Fibroblast of skin of abdomen (primary cell): ENCODE measurements around the gene SEMA3A.
"Not testable (repeated sequence)": the region's sequence is repeated elsewhere in the genome, so short reads cannot be mapped to it uniquely, and the experiment has no call there.

ENCODE experiments used
- DNase-seq: peaks from one replicate; pipeline ENCODE4 v3.0.0-alpha.2; 2013

The SEMA3A gene

DNA sequence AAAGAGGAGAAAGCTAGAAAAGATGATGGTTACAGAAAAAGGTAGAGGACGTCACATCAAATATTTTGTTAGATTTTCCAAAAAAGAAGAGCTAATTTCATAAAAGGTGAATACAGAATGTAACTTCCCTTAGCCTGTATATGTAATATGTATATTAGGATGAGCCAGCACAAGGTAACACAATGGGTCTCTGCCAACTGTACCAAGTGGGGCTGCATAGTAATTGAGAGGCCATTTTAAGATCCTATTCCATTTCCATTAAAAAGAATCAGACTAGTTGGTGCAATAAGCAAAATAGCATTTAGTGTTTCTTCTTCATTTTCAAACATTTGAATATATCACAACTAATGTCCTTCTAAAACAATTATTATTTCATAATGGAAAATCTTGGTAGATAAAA is 134.6 kb downstream of the SEMA3A start:
- no peak for DNase-seq

DNA sequence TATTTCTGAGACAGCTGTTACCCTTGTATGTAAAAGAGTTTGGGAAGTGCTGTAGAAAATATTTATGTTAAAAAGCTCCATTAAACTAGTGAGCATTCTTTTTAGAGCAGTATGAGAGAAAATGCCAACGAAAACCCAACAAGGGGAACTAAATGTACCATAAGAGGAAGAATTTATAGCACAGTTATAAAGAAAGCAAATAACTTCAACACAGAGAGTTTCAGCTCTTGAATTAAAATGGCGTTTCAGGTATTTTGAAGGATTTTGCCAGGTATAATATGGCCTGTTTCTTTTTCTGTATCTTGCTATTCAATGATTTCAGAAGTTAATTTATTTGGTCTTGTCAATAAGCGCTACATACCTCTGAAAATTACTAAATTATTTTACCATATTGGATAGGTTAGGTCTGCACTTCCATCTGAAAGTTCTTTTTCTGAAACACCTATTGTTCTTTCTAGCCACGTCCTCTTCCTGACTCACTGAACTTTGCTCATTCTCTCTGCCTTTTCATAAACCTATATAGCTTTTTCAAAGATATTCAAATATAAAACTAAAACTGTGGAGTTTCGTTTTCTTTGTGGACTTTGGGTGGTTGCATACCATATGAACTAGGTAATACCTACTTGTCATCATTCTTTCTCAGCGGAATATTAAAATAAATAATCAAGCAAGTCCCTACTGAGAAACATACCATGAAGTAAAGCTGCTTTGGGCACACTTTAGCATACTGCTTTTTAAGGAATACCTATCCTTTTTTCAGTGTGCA is 136.1 kb downstream of the SEMA3A start:
- peak; percentile 29 for DNase-seq

DNA sequence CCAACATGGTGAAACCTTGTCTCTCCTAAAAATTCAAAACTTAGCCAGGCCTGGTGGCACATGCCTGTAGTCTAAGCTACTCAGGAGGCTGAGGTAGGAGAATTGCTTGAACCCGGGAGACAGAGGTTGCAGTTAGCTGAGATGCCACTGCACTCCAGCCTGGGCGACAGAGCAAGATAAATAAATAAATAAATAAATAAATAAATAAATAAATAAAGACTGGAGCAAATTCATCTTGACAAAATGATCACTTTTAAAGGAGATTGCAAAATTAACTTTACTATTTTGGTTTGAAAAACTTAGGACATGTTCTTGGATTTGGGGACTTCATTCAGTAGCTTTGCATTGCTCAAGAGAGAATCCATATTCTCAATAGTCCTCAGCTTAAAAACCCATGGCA is 137.0 kb downstream of the SEMA3A start:
- no peak for DNase-seq

DNA sequence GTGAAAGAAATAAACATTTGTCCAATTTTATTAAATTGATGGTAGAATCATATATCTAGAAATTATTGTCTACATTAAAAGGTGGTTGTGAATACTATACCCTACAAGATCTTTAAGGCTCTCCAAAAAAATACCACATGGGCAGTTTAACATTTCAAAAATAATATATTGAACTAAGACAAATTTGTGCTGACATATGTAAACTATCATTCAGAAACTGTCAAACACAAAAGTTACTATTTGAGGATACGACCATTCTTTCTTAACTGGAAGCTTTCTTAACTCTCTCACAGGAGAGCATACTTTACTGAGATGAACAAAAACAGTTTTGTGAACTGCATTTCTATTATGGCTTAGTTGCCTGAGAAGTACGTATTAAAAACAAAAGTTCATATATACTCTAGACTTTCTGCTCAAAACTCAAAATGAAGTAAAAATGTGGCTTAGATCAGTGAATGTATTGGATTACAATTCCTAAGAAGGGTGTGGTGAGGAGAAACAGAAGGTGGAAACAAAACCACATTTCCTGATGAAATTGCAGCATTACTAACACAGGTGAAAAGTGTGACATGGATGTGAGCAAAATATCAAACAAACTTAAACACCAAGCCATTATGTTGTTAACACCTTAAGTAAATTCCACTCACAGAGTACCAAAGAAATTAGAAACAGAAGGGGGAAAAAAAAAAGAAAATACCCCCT is 138.5 kb downstream of the SEMA3A start:
- DNase-seq: no peak

DNA sequence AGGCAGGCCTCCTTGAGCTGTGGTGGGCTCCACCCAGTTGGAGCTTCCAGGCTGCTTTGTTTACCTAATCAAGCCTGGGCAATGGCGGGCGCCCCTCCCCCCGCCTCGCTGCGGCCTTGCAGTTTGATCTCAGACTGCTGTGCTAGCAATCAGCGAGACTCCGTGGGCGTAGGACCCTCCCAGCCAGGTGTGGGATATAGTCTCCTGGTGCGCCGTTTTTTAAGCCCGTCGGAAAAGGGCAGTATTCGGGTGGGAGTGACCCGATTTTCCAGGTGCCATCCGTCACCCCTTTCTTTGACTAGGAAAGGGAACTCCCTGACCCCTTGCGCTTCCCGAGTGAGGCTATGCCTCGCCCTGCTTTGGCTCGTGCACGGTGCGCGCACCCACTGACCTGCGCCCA is 139.4 kb downstream of the SEMA3A start:
- not testable (repeated sequence) for DNase-seq

DNA sequence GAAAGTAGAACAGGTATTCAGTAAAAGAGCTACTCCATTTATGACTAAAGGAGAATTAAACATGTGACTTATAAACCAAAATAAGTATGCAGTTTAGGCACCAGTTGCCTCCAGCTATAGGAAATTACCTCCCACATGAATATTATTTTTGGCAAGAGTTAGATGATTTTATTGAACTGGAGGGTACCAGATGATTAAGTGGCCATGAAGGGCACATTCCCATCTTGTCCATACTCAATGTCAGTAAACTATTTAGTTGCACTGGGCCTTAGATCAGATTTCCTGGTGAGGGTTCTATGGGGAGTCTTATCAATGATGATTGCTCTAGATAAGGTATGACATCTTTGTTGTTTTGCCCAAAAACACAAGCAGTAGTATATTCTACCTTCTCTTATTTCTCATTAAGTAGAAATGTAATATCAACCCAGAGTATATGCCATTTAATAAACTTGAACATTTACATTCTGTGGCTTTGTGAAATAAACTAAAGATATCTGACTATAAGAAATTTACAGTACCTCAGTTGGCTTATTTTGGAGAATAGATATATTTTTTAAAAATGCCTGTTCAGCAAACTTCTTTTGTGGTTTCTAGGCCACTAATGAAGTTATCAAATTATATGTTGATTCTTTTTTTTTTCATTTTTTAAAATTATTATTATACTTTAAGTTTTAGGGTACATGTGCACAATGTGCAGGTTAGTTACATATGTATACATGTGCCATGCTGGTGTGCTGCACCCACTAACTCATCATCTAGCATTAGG is 145.3 kb downstream of the SEMA3A start:
- no peak for DNase-seq

DNA sequence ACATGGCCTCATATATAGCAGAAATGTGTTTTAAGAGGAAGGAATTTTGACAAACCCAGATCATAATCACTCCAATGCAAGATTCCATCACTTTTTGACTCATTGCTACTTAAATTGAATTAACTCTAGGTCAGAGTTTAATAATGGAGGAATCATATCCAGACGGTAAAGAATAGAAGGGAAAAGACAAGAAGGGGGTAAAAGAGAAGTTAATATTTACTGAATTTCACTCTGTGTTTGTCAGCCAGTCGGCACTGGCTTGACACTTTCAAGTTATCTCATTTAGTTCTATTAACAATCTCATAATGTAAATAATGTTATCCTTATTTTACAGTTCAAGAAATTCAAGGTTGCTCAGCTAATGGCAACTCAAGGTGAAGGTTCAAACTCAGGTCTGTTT is 147.5 kb downstream of the SEMA3A start:
- DNase-seq: no peak

DNA sequence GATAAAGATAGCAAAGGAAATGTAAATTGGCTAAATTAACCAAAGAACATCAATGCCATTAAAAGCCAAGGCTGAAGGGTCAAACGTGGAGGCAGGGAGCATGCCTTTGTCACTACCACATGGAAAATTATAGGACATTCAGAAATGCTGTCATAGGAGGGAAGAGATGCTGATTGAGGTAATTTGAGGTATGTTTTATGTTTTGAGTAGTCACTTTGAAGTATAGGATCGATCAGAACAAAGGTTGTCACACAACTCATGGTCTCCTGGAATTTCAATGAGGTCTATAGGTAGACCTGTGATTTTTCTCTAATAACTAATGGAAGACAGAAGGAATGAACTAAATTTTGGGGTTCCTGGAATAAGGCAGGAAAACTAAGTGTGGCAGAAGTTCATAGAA is 149.8 kb downstream of the SEMA3A start:
- no peak for DNase-seq

DNA sequence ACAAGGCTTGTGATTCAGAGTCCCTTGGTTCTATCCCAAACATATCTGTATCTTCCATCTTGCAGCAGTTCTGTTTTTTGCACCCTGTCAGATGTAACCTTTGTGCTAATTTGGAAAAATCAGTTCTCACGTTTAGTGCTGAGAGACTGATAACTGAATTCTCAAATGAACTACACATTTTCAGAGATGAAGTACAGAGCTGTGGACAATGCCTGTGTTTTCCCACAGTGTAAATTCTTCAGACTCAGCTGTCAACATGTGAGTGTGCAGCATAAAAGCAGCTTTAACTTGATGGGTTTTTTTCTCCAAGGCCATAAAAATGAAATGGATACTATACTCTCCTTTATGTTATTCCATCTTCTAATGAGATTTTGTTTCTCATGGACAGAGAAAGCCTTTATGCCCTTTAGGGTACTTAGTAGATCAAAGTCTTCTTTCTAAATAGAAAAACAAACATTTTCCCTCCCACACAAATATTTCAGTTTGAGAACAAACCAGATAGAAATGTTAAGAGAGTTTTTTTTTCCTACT is 150.9 kb downstream of the SEMA3A start:
- DNase-seq: no peak

DNA sequence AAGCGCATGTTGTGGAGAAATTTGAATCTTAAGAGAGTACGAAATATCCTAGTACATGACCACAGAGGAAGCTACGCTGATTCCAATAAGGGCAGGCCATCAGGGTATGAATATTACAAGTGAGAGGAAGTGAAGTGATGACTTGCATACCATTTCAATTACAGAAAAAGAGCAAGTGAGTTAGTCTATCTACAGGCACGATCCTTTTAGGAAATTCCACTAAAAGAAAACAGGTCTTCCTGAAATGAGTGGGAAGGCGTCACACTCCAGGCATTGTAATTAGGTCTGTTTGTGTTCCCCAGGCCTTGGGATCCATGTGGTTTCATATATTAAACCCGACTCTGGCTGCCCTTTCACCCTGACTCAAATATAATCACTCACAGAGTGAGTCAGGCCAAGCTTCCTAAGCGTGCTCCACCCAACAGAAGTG is 152.5 kb downstream of the SEMA3A start:
- peak; percentile 78 for DNase-seq

DNA sequence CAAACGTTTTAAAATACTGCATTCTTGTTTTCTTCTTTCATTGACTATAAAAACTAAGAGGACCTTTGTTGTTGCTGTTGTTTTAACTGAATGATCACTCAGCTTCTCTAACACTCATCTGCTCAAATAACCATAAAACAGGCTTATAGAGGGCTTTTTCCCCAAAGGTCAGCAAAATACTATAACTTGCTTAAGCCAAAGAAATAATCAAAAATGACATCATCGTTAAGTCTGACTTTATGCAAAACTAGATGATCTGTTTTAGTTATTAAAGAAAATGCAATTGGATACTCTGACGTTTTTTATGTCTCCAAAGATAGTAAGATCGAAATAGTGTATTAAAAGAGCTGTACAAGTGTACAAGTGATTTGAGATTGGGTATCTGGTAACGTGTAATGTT is 152.9 kb downstream of the SEMA3A start:
- DNase-seq: no peak

DNA sequence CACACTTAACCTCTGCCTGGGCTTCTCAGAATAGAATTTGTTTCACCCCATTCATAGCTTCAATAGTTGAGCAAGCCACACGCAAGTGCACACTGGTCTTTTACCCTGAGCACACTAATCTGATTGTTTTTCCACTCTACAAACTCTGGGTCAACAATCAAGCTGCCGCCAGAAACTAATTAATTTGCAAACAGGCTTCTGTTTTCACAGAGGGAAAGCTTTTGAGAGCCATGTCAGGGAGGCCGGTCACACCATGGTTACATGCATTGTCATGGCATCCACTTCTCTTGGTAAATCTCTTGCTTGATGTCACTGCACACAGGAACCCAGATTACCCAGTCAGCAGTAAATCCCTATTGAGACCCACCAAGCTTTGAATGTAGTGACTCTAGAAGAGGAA is 154.2 kb downstream of the SEMA3A start:
- DNase-seq: no peak

DNA sequence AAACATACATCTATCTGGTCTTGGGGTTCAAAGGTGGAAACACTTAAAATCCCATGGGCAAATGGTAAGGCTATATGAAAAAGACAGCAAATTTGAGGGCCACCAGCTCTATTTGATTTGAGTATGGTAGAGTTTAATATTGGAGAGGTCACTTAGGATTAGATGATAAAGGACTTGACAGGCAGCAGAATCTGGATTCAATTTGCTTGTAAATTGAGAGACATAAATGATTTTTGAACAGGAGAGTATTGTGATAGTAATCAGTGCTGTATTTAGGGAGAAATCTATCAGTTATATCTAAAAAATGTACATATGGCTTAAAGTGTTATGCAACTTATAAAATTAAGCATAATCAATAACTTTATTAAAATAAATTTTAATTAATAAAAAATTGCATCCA is 155.2 kb downstream of the SEMA3A start:
- no peak for DNase-seq

DNA sequence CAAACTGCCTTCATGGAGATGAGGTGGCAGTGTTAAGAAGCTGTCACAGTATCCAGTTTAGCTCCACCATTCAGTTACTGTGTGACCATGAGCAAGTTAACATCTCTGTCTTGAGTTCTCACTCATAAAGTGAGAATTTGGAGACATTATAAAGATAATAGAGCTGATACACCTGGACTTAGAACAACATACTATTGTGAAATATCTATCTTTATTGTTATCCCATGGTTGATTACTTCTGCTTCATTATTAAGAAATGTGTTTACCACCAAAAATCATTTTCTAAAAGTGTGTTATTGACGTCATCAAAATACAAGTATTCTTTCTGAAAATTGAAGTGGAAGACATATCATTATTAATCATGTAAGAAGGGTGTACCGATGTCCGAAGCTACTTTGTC is 166.9 kb downstream of the SEMA3A start:
- no peak for DNase-seq

DNA sequence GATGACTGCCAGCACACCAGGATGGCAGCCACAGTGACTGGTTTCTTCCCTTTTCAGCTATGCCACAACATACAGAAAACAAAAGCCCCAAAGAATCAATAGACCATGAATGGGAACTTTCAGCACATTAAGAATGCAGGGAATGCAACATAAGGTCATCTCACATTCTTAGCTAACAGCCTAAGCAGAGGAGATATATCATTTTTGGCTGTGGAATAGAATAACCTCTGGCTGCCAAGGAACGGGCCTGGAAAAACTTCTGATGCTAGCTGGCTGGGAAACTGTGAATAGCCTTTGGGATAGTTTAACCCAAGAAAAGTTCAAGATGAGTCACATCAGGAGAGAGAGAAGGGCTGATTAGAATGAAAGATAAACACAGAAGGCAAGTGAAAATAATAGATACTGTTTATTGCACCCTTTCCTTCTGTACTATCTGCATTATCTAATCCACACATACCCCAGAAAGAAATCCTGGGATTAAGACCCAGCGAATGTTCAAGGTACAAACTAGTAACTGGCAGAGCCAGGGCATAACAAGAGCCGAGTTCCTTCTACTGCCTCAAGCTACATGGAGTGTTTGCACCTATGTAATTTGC is 169.2 kb downstream of the SEMA3A start:
- peak; percentile 97 for DNase-seq

DNA sequence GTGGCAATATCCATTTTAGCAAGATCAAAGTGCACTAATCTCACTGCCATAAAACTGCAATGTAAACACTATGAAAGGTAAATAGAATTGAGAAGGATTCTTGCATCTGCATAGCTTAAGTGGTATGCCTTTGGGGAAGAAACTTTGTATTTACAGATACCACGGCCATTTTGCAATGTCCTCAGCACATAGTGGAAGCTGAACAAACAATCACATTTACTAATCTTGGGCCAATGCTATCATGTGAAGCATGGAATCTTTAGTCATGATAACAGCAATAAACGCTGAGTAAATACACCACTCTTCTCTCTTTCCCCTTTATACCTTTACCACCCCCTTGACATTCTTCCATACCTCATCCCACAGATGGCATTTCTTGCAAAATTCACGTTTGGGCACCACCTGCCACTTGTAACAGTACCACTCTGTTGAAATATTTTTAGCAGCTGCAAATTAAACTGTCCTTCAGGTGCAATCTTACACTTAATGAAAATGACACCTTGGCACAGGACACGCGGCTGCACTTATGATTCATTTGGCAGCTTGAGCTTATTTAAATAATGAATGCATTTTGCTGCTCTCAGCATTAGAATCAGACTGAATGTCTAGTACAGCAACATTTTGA is 171.8 kb downstream of the SEMA3A start:
- no peak for DNase-seq

DNA sequence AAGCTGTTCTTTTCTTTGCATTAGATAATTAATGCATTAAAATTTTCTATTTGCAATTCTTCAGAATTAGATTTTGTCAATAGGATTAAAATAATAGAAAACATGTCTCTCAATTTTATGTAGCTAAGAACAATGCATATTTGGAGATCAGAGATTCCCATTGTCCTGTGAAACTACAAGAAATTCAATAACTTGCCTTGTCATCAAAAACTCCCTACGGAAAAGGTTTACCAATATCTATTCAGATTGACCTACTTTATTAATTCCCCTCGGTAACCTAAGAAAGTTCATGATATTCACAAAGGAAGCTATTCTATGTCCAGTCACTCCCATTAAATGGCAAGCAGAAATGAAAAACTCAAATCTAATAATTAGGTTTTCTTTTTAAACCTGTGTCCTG is 172.6 kb downstream of the SEMA3A start:
- DNase-seq: no peak

DNA sequence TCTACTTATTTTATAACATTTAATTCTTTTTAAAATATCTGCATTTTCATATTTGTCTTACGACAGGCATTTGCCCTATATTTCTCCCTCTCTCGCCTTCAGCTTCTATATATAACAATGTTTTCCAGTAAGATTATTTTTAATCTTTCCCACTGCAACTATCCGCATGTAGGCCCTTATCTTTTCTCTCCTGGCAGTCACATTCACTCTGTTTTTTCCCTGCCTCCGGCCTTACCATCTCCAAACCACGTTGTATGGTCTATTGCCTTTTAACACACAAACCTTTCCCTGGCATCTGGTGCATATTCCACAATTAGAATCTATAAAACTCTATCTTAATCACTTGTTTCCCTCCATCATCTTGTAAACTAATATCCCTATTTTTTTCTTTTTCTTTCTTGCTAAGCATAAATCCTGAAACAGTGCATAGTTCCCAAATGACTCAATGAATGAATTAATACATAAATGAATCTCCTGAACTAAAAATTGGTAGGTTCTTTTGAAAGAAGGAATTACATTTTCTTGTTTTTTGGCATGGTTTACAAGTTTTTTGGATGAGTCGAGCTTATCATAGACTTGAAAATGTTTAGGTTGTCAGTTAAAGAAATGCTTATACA is 173.2 kb downstream of the SEMA3A start:
- DNase-seq: peak; percentile 69

DNA sequence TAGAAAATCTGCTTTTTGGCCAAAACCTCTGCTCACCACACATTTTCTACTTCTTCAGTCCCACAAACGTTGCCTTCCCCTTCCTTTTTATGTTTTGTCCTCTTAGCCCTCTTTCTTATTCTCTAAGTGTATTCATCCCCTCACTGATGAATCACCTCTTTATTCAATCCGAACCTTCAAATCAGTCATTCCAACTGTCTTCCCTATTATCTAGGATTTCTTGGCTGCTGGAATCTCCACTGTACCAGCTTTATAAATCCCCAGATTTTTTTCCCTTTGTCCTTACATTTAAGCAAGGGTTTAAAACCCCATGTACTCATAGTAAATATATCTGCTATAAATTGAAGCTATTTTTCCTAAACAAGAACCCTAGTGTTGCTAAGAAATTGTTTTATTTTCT is 176.9 kb downstream of the SEMA3A start:
- DNase-seq: no peak

DNA sequence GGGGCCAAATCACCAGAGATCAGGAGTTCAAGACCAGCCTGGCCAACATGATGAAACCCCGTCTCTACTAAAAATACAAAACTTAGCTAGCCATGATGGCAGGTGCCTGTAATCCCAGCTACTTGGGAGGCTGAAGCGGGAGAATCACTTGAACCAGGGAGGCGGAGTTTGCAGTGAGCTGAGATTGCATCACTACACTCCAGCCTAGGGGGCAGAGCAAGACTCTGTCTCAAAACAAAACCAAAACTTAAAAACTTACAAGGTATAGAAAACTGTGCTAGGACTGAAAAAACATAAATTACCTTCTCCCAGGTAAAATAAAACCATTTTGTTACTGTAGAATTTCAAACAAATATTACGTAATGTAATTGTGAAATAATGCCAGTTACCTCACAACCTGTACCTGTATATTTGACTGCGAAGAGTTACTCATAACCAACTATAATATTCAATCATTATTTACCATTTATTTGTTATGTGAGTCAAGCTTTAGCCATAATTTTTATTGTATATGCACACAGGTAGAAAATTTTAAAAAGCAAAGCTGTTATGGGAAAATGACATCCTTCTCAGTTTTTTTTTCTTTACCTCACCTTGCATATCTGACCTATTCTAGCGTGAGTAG is 180.9 kb downstream of the SEMA3A start:
- DNase-seq: no peak

DNA sequence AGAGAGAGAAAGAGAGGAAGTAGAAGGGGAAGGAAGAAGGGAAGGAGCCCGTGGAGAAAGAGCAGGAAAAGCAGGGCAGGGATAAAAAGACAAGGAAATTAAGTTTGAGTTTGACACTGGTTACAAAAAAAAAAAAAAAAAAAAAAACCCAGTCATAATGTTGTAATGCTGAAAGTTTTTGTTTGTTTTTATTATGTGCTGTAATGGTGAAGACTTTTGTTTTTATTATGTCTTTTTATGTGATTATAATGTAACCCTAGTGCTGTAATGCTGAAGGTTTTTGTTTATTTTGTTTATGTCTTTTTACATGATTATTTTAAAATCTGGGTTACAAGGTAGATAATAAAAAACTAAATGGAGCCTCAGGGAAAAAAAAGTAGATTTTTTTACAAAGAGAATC is 184.8 kb downstream of the SEMA3A start:
- DNase-seq: no peak
